ENCODE measurements around the gene CDC42BPB.

The CDC42BPB gene

GRCh38 chr14:102939329-102939728 is 118.0 kb downstream of the CDC42BPB start:
- Histone ChIP-seq H3K27ac (ENCODE audit: extremely low read depth, low read depth, low read length) (no peak overlapping the region), H3K9me3 (ENCODE audit: control insufficient read depth, insufficient read depth, low read depth, low read length) (no peaks in the 10 kb centered on the region), H3K4me1 (ENCODE audit: control insufficient read depth, insufficient read depth, low read length) (no peaks in the 10 kb centered on the region), H3K36me3 (ENCODE audit: control insufficient read depth in 2 of 2, insufficient read depth in 1 of 2, low read length in 2 of 2) (peaks cover 0 to 75% of the 10 kb centered on the region in 2 experiments; a peak in 2 of 3 replicates), H3K4me3 (ENCODE audit: low read depth, low read length) (no peak overlapping the region)
- ChIA-PET CTCF (no interaction called here), POLR2A (no interaction called here)
- TF ChIP-seq ZNF146 (tag by site-specific recombination; IDR thresholded peaks at IDR 0.05), result no peak
- TF ChIP-seq ZNF211 (tag by site-specific recombination; IDR thresholded peaks at IDR 0.05; ENCODE audit: low read depth), result no peak
- TF ChIP-seq ZNF341 (tag by site-specific recombination; IDR thresholded peaks at IDR 0.05; ENCODE audit: low read depth), result no peak
- no peak for TF ChIP-seq ZNF792 (tag by site-specific recombination; IDR thresholded peaks at IDR 0.05)
- TF ChIP-seq, protein P1, sequence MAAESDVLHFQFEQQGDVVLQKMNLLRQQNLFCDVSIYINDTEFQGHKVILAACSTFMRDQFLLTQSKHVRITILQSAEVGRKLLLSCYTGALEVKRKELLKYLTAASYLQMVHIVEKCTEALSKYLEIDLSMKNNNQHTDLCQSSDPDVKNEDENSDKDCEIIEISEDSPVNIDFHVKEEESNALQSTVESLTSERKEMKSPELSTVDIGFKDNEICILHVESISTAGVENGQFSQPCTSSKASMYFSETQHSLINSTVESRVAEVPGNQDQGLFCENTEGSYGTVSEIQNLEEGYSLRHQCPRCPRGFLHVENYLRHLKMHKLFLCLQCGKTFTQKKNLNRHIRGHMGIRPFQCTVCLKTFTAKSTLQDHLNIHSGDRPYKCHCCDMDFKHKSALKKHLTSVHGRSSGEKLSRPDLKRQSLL (tag by site-specific recombination; IDR thresholded peaks at IDR 0.05), result no peak
- no peak for TF ChIP-seq HOXA7 (CRISPR knock-in tag; IDR thresholded peaks at IDR 0.05; ENCODE audit: borderline replicate concordance)
- no peak for TF ChIP-seq ZNF350 (tag by site-specific recombination; IDR thresholded peaks at IDR 0.05)

DNA sequence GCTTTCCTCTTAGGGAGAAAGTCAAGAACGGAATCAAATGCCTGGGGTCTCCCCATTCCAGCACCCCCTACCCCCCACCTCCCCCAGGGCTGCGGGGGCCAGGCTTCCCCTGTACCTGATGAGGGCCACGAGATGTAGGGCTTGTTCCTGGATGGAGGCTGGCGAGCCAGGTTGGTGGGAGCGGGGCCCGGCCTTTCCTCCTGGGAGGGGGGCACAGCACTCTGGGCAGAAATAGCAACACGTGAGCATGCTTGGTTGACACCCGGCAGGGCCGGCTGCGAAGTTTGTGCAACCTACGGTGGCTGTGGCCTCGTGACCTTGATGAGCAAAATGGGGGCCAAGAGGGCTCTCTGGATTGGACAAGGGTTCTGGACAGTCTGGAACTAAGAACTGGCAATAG is 119.2 kb downstream of the CDC42BPB start:
- Histone ChIP-seq H3K9me3 (ENCODE audit: control insufficient read depth, insufficient read depth, low read depth, low read length) (no peaks in the 10 kb centered on the region), H3K27ac (ENCODE audit: extremely low read depth, low read depth, low read length) (no peak overlapping the region), H3K4me3 (ENCODE audit: low read depth, low read length) (no peak overlapping the region), H3K36me3 (ENCODE audit: control insufficient read depth in 2 of 2, insufficient read depth in 1 of 2, low read length in 2 of 2) (peaks cover 0 to 71% of the 10 kb centered on the region in 2 experiments; a peak in 2 of 3 replicates), H3K4me1 (ENCODE audit: control insufficient read depth, insufficient read depth, low read length) (no peaks in the 10 kb centered on the region)
- TF ChIP-seq ZNF660 (tag by site-specific recombination; IDR thresholded peaks at IDR 0.05) (no peak), ZNF585B (tag by site-specific recombination; IDR thresholded peaks at IDR 0.05) (no peak), ZNF747 (tag by site-specific recombination; IDR thresholded peaks at IDR 0.05) (no peak), ZNF561 (tag by site-specific recombination; IDR thresholded peaks at IDR 0.05; ENCODE audit: borderline replicate concordance) (no peak), ZBTB17 (tag by site-specific recombination; IDR thresholded peaks at IDR 0.05) (no peak)
- POLR2A ChIA-PET, result no interaction called here
- CTCF ChIA-PET, result no interaction called here

DNA sequence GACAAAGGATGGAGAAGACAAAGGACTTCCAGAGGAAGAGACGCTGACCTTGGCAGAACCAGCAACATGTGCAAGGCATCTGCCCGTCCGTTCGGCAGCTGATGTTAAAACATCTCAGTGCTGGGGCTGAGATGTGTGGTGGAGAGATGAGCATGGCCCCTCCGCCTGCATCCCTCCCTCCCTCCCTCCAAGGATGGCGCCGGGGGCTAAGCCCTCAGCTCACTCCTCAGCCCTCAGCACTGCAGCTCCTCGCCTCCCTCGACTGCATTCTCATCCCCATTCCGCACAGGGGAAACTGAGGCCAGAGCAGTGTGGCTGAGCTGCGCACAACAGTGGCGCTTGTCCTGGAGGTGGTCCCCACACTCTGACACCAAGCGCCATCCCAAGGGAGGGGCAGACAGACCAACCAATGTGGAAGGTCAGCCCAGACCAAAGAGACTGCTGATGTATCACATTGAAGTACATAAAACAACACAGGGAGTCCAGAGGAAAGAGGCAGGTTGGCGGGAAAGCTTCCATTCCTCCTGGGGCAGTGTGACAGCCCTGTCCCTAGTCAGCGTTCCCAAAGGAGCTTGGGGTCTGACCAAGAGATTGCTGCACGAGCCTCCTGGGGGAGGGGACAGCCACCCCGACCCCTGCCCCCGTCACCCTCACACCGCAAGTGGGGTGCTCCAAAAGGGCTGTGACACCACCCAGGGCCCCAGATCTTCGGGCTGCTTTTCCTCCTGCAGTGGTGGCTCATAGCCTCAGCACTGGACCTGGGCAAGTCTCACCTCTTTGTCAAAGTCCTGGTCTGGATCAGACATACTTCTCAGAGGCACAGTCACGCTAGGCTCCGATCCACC is 119.8 kb downstream of the CDC42BPB start:
- Histone ChIP-seq H3K4me3 (ENCODE audit: low read depth, low read length) (no peak overlapping the region), H3K27ac (ENCODE audit: extremely low read depth, low read depth, low read length) (no peak overlapping the region), H3K4me1 (ENCODE audit: control insufficient read depth, insufficient read depth, low read length) (no peaks in the 10 kb centered on the region), H3K9me3 (ENCODE audit: control insufficient read depth, insufficient read depth, low read depth, low read length) (no peaks in the 10 kb centered on the region), H3K36me3 (ENCODE audit: control insufficient read depth in 2 of 2, insufficient read depth in 1 of 2, low read length in 2 of 2) (peaks cover 0 to 71% of the 10 kb centered on the region in 2 experiments; a peak in 2 of 3 replicates)
- ChIA-PET CTCF (no interaction called here), POLR2A (no interaction called here)
- TF ChIP-seq ZNF16 (tag by site-specific recombination; IDR thresholded peaks at IDR 0.05; ENCODE audit: low read depth) (no peak), ZNF501 (tag by site-specific recombination; IDR thresholded peaks at IDR 0.05) (no peak), ZNF777 (tag by site-specific recombination; IDR thresholded peaks at IDR 0.05; ENCODE audit: borderline replicate concordance) (no peak), ZFP37 (tag by site-specific recombination; IDR thresholded peaks at IDR 0.05) (no peak), ZNF549 (tag by site-specific recombination; IDR thresholded peaks at IDR 0.05) (no peak), ZNF639 (tag by site-specific recombination; IDR thresholded peaks at IDR 0.05) (no peak), ZNF488 (tag by site-specific recombination; IDR thresholded peaks at IDR 0.05) (no peak), FEZF1 (tag by site-specific recombination; IDR thresholded peaks at IDR 0.05) (no peak), KLF8 (tag by site-specific recombination; IDR thresholded peaks at IDR 0.05) (no peak)
- TF ChIP-seq, protein P2, sequence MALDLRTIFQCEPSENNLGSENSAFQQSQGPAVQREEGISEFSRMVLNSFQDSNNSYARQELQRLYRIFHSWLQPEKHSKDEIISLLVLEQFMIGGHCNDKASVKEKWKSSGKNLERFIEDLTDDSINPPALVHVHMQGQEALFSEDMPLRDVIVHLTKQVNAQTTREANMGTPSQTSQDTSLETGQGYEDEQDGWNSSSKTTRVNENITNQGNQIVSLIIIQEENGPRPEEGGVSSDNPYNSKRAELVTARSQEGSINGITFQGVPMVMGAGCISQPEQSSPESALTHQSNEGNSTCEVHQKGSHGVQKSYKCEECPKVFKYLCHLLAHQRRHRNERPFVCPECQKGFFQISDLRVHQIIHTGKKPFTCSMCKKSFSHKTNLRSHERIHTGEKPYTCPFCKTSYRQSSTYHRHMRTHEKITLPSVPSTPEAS (tag by site-specific recombination; IDR thresholded peaks at IDR 0.05), result no peak
- TF ChIP-seq, protein P3, sequence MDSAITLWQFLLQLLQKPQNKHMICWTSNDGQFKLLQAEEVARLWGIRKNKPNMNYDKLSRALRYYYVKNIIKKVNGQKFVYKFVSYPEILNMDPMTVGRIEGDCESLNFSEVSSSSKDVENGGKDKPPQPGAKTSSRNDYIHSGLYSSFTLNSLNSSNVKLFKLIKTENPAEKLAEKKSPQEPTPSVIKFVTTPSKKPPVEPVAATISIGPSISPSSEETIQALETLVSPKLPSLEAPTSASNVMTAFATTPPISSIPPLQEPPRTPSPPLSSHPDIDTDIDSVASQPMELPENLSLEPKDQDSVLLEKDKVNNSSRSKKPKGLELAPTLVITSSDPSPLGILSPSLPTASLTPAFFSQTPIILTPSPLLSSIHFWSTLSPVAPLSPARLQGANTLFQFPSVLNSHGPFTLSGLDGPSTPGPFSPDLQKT (IDR thresholded peaks at IDR 0.05; ENCODE audit: borderline replicate concordance, low read depth, low read length), result no peak
